Fibroblast of peridontal ligament (primary cell): ENCODE measurements around the gene CASZ1.

Experiments
- DNase-seq: peaks from one replicate; pipeline ENCODE4 v3.0.0-alpha.2; 2010; ENCODE audit errors: extremely low read depth

CASZ1 gene

GRCh38 chr1:10796029-10796944 lies at the start of gene CASZ1:
Gene CASZ1, minus strand, starts transcription at chr1:10796646. Its CDS starts 102,757 bp downstream, at chr1:10693889.
- peak; percentile 86 for DNase-seq

DNA sequence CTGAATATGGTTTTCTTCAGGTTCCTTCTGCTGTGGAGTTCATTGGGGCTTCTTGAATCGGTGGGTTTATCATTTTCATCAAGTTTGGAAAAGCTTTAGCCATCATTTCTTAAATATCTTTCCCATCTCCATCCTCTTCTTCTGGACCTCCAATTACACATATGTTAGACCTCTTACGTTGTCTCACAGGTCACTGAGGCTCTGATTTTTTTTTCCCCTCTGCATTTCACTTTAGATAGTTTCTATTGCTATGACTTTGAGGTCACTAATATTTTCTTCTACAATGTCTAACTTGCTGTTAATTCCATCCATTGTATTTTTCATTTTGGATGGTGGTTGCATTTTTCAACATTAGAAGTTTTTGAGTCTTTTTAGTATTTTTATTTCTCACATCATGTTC lies 47.3 kb upstream of the CASZ1 start:
- no peak for DNase-seq

GRCh38 chr1:10841118-10841517 lies 44.7 kb upstream of the CASZ1 start:
- DNase-seq: no peak

DNA sequence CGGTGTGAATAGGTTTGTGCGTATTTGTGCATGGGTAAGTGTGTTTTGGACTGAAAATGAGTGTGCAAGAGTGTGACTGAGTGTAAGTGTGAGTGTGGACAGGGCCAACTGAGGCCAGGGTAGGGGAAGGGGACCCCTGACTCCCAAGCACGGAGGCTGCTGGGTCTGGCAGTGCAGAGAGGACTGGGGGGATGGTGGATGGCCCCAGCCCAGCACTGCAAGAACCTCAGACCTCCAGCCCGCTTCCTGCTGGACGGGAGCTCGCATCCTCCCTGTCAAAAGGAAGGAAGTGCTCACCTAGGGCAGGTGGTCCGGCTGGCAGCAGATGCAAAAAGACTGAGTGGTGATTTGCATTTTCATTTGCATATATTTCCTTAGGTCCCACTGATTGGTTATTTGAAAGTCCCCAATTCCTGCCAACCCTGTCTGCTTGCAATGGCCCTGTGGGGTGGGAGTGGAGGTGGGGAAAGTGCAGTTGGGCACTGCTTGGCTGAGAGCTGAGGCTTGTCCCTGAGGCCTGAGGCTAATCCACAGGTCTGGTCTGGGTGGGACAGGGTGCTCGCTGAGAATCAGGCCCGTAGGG lies 42.8 kb upstream of the CASZ1 start:
- DNase-seq: no peak

DNA sequence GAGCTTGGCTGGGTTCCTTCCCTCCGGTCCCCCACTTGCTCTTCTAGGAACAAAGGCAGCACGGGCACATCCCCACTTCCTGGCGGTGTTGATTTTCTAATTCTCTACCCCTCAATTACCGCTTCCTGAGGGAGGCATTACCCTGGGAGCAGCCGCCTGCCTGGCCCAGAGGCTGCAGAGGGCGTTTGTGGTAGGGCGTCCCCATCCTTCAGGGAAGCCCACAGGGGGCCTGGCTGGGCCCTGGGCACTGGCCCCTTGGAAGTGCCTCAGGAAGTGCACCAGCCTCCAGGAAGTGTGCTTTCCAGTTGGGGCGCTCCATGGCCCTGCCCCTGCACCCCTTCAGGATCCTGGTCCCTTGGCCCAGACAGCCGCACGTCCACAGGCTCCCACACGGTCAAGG lies 42.1 kb upstream of the CASZ1 start:
- no peak for DNase-seq

DNA sequence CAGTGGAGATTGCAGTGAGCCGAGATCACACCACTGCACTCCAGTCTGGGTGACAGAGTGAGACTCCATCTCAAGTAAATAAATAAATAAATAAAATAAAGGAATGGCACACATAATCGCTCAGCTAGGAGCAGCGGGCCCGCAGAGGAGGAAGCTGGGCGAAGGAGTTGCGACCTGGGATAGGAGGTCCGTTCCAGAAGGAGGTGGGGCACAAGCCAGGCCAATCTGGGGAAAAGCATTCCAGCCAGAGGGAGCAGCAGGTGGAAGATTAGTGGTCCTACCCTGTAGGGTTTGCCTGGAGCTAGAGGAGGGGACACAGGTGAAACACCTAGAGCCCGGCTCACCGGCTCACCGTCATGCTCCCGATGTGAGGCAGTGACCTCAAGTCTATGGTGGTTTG lies 40.3 kb upstream of the CASZ1 start:
- no peak for DNase-seq

GRCh38 chr1:10835822-10836421 lies 39.5 kb upstream of the CASZ1 start:
- peak; percentile 6 for DNase-seq

DNA sequence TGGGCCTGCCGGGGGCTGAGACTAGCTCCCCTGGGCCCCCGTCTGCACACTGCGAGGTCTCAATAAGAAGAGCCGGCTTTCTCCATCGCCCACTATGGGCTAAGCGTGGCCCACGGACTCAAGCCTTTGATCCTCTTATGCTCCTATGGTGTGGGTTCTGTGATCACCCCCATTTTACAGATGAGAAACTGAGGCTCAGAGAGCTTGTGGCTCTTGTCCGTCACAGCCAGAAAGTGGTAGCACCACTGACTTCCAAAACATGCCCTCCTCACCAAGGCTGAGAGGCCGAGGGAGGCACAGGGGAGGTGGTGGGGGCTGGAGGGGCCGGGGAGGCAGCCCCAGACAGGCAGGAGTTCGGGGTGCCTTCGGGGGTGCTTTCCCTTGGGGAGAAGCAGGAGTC lies 39.0 kb upstream of the CASZ1 start:
- no peak for DNase-seq

- no peak for DNase-seq
Observed at GRCh38 chr1:10834770-10835412, 38.4 kb upstream of the CASZ1 start.

DNA sequence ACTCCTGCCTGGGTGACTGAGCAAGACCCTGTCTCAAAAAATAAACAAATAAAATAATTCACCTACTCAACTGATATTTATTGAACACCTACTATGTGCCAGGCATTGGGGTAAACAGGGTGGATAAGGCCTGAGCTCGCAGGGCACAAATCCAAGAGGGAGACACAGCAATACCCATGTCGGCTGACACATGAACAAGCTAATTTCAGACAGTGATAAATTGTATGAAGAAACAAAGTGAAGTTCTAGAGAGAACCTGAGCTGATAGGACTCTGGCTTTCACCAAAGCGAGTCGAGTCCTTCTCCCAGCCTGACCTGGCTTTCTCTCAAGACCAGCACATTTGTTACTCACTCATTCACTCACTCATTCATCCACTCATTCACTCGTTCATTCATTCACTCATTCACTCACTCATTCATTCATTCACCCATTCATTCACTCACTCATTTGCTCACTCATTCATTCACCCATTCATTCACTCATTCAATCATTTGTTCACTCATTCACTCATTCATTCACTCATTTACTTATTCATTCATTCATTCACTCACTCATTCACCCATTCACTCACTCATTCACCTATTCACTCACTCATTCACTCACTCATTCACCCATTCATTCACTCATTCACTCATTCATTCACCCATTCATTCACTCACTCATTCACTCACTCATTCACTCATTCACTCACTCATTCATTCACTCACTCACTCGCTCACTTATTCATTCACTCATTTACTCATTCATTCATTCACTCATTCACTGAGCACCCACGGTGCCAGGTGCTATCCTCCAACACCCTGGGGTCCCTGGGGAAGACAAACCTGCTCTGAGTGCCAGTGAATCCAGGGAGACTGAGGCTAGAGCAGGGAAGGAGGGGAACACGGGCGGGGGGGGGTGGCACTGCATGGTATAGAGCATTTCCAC lies 37.4 kb upstream of the CASZ1 start:
- no peak for DNase-seq

- DNase-seq: no peak
Observed at GRCh38 chr1:10832703-10833102, 36.3 kb upstream of the CASZ1 start.

- DNase-seq: no peak
Observed at GRCh38 chr1:10830961-10831668, 34.7 kb upstream of the CASZ1 start.

DNA sequence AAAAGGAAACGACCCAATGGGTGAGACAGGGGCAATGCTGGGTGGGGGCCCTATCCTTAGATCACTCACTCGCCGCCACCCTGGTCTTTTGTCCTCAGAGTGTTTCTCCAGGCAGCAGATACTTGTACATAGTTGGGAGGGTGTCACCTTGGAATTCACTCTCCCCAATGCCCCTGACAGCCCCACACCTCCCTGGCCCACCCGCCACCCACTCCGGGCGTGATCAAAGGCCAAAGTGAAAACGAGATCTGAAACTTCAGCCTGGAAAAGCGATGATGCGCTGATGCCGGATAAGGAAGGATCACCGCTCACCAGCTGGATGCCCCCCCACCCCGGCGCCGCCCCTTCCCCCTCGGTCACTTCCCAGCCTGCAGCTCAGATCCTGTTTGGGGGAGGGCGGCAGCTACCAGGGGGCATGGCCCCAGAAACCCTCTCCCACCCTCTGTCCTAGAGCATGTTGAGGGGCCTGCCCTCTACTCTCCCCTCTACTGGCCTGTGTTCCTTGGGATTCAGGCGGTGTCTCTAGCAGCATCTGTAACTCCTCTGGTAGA lies 33.6 kb upstream of the CASZ1 start:
- no peak for DNase-seq

DNA sequence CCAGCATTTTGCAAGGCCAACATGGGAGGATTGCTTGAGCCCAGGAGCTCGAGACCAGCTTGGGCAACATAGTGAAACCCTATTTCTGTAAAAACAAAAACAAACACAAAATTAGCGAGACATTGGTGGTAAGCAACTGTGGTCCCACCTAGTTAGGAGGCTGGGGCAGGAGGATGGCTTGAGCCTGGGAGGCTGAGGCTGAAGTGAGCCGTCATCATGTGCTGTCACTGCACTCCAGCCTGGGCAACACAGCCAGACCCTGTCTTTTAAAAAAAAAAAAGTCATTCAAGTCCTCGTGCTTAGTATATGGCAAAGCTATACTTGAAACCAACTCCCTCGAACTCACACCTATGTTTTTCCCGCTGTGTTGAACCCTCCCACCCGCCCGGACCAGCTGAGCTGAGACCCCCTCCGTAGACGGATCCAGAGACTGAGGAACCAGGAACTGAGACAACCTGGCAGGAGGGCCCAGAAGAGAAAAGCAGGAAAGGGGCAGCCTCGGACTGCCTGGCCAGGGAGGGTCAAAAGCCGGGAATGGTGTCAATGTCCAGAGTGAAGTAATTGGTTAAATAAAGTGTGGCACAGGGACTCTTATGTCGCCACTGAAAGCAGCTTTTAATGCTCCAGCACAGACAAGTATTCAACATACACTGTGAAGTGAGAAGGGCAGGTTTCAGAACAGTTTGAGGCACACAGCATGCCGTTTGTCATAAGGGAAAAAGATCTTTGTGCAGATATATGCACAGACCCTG lies 32.8 kb upstream of the CASZ1 start:
- DNase-seq: no peak

DNA sequence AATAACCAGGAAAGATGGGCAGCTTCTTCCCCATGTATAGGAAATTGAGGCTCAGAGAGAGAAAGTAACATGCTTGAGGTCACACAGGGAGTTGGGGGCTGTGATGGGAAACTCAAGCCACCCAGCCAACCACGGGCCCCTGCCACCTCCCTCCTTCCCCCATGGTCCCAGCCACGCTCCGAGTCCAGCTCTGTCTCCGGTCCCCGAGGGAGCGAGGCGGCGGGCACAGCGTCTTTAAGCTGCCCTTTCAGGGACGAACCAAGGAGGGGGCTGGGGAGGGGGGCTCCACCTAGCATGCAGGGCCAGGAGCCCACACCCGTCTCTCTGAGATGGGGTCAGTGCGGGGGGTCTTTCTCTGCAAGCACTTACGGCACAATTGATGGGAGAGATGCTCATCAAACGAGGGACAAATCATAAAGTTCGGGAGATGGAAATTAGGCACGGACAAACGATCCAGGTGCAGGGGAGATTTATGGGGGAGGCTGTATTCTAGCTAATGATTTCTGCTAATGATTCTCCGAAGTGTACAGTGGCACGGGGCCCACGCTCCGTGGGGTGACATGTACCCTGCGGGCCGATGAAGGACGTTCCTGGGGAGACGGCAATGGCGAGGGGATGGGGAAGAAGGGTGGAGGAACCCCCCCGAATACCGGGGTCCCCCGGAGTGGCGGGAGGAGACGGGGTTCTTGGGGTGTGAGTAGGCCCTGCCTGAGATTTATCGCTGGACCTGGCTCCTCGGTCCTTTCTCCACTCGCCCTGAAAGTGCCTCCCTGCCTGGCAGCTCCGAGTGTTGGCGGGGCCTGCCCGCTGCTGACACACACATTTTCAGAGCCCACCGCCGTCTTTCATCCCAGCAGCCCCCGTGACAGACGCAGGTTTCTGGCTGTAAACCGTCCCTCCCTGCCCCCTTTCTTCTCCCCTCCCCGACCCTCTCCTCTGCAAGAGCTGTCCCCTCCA lies 31.2 kb upstream of the CASZ1 start:
- DNase-seq: no peak

- no peak for DNase-seq
Observed at GRCh38 chr1:10825592-10825991, 29.1 kb upstream of the CASZ1 start.

GRCh38 chr1:10824821-10825540 lies 28.5 kb upstream of the CASZ1 start:
- DNase-seq: peak; percentile 26

DNA sequence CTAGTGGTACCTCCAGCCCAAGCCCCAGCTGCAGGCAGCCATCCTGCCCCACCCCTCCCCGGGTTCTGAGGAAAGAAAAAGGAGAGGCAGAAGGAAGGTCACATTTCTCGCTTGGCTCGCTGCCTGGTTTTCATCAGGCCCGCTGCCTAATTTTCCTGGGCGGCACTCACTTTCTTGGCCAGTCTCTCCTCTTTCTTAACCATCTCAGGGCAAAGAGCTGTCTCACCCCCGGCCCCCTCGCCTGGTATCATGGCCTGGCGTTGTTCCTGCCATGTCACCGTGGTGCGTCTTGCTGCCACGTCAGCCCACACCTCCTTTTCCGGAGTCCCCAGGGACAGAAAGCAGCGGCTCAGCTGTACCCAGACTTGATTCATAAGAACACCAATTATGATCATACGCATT lies 26.6 kb upstream of the CASZ1 start:
- DNase-seq: peak; percentile 8
